HG03045 (cell line): ENCODE data around the gene MAGEA9B.
"Not testable (repeated sequence)": the region's sequence is repeated elsewhere in the genome, so short reads cannot be mapped to it uniquely, and the experiment has no call there.

ENCODE experiments used
- ATAC-seq: cut with Tn5 transposase; IDR thresholded peaks from one replicate; pipeline ENCODE4 v1.9.1; 2021; ENCODE audit warnings: mild to moderate bottlenecking, moderate library complexity; ENCODE audit not compliant: unreplicated experiment

MAGEA9B gene

GRCh38 chrX:149587359-149587758 lies at the start of gene MAGEA9B:
MAGEA9B (minus strand) TSS chrX:149587459; CDS start chrX:149583179, 4,280 bp downstream.
- ATAC-seq = not testable (repeated sequence)

- ATAC-seq = no peak
Observed at GRCh38 chrX:149633511-149633910, 46.3 kb upstream of the MAGEA9B start.

- peak; percentile 92 for ATAC-seq
Observed at GRCh38 chrX:149631234-149632165, 44.2 kb upstream of the MAGEA9B start, which contains the start of gene TMEM185A. TMEM185A (minus strand) TSS chrX:149631792; CDS start chrX:149631580, 212 bp downstream.

GRCh38 chrX:149630681-149631233 lies 43.5 kb upstream of the MAGEA9B start:
- no peak for ATAC-seq

GRCh38 chrX:149629730-149630387 lies 42.6 kb upstream of the MAGEA9B start:
- no peak for ATAC-seq

- ATAC-seq = no peak
Observed at GRCh38 chrX:149628768-149629167, 41.5 kb upstream of the MAGEA9B start.

- no peak for ATAC-seq
Observed at GRCh38 chrX:149628280-149628679, 41.0 kb upstream of the MAGEA9B start.

GRCh38 chrX:149626829-149627228 lies 39.6 kb upstream of the MAGEA9B start:
- not testable (repeated sequence) for ATAC-seq

- not testable (repeated sequence) for ATAC-seq
Observed at GRCh38 chrX:149619662-149620061, 32.4 kb upstream of the MAGEA9B start.

GRCh38 chrX:149618871-149619270 lies 31.6 kb upstream of the MAGEA9B start:
- ATAC-seq = no peak

- no peak for ATAC-seq
Observed at GRCh38 chrX:149611623-149612175, 24.4 kb upstream of the MAGEA9B start.

- ATAC-seq = no peak
Observed at GRCh38 chrX:149610511-149610910, 23.3 kb upstream of the MAGEA9B start.

- no peak for ATAC-seq
Observed at GRCh38 chrX:149607699-149608098, 20.4 kb upstream of the MAGEA9B start.

GRCh38 chrX:149605248-149605885 lies 18.1 kb upstream of the MAGEA9B start:
- ATAC-seq = not testable (repeated sequence)

- not testable (repeated sequence) for ATAC-seq
Observed at GRCh38 chrX:149598603-149599002, 11.3 kb upstream of the MAGEA9B start.

GRCh38 chrX:149595943-149596342 lies 8.7 kb upstream of the MAGEA9B start:
- ATAC-seq = not testable (repeated sequence)

- ATAC-seq = not testable (repeated sequence)
Observed at GRCh38 chrX:149595214-149595613, 8.0 kb upstream of the MAGEA9B start, which contains the start of gene HSFX2. HSFX2 (minus strand) TSS chrX:149595314; CDS start chrX:149594700, 614 bp downstream.

GRCh38 chrX:149590993-149591392 lies 3.7 kb upstream of the MAGEA9B start:
- not testable (repeated sequence) for ATAC-seq

GRCh38 chrX:149585631-149586030 lies 1.6 kb downstream of the MAGEA9B start:
- not testable (repeated sequence) for ATAC-seq

- ATAC-seq = peak; percentile 100
Observed at GRCh38 chrX:149573456-149573855, 13.8 kb downstream of the MAGEA9B start.
